GM18508 (cell line): ENCODE data around the gene CNGA1.
"Not testable (repeated sequence)": the region's sequence is repeated elsewhere in the genome, so short reads cannot be mapped to it uniquely, and the experiment has no call there.

ENCODE experiments used
- ATAC-seq: cut with Tn5 transposase; IDR thresholded peaks from one replicate; pipeline ENCODE4 v1.9.1; 2021; ENCODE audit warnings: moderate number of reproducible peaks; ENCODE audit not compliant: insufficient read depth, unreplicated experiment

CNGA1 gene

DNA sequence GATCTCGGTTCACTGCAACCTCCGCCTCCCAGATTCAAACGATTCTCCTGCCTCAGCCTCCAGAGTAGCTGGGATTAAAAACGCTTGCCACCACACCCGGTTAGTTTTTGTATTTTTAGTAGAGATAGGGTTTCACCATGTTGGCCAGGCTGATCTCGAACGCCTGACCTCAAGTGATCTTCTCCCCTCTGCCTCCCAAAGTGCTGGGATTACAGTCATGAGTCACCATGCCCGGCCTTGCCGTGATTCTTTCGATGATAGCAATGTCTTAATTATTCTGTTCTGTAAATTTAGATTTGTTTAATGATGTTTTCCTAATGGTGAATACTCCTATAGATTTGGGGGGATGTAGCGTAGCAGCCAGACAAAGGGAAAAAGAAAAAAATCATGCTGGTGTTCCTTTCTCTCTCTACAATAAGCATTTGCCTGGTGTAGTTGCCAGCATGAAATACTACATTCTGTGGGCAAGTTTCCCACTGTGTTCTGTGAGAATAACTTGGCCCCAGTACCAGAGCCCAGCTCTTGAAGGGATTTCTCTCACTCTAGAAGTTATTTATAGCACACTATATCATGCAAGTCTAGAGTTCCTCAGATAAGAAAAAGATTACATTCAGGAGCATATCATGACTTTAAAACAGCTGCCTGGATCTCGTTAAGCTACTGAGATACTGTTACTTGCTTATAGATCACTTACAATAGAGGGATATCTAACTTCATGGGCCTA is 15.5 kb upstream of the CNGA1 start:
- ATAC-seq = no peak

- ATAC-seq = no peak
Observed at GRCh38 chr4:48030470-48030869, 14.0 kb upstream of the CNGA1 start.

GRCh38 chr4:48028696-48029095 is 12.2 kb upstream of the CNGA1 start:
- no peak for ATAC-seq

DNA sequence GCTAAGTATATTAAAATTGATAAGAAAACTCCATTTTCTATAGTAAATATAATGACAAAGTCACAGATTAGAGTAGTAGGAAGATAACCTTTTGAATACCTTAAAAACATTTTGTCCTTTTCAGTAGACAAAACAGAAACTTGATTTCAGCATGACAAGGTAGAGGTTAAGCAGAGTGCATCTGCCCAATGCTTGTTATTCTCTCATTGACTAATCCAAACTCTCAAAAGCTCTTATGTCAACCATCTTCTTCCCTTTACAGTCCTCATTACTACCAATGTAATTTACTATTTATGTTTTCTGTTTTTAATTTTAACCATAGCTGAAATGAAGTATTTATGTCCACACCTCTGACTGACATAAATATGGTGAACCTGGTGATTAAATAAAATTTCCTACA is 11.2 kb upstream of the CNGA1 start:
- peak; percentile 65 for ATAC-seq

DNA sequence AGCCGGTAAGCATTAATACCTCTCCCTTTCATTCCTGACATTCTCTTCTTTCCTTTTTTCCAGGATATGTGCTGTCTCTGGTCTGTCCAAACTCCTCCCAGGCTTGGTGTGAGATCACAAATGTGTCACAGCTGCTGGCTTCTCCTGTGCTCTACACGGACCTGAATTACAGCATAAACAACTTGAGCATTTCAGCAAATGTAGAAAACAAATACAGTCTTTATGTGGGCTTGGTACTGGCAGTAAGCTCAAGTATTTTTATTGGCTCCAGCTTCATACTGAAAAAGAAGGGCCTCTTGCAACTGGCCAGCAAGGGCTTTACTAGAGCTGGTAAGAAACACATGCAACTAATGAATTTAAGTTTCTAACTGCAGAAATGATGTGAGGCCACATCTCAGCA is 8.5 kb upstream of the CNGA1 start:
- no peak for ATAC-seq

DNA sequence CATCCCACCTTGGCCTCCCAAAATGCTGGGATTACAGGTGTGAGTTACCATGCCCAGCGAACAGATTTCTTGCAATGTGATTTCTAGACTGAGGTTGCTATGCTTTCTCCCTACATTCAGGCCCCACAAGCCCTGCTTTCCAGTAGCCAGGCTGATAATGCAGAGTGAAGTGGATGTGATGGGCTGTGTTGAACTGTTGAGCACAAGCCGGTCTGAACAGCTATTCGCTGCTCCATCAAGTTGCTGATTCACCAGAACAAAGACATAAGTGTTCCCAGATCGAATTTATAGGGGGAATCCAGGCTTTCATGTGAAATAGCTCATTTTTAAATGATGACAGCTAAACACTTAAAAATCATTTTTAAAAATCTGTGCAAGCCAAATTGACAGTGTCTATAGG is 8.0 kb upstream of the CNGA1 start:
- no peak for ATAC-seq

DNA sequence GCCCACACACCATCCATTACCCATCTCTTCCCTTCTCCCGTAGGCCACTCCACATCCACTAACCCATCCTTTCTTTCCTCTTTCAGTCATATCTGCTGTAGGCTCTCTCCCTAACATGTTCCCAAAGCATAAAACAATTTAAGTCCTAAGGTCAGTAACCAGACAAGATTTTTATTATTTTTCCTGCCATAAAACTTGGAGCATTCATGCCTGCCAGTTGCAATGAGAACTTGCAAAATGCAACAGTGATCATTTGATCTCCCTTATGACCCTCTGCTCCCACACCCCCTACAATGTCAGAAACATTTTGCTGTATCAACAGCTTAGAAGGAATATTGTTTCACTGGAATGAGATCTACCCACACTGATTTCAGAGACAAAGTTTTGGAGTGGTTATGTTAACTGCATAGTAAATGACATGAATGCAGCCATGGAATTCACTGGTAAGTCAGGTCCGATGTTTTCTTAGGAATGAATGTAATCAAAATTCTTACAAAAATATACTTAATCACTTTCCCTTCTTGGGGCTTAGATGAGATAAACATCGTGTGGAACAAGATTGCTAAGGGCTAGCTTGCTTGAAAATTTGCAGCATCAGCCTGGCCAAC is 5.8 kb upstream of the CNGA1 start:
- ATAC-seq = no peak

DNA sequence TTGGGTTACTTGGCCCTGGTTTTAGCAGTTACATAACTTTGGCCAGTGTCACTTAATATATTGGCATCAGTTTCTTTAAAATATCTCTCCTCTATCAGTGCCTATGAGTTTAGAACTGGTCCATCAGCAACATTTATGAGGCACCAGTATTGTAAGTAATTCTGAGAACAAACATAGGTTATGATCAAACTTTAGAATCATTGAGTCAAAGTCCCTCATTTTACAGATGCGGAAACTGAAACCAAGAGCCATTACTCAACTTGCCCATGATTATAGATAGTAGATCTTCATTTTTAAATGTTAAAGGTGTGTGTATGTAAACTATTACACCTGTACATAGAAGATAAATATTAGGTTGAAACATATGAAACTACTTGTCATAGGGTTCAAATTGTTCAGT is 4.6 kb upstream of the CNGA1 start:
- no peak for ATAC-seq

DNA sequence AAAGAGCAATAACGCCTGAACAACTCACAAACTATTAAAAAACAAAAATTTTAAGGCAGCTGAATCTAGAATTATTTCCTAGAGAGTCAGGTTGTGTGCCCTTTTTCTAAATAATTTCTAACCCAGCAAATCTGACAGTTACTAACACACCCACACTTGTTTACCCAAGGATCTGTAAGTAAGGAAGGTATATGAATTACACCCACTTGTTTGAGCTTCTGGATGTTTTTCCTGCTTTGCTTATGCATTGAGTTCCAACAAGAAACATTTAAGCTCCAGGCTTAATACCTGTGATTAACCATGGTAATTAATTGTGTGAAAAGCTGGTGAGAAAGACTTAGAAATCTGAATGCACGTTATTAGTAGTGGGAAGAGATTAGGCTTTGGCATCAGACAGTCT is 1.6 kb upstream of the CNGA1 start:
- ATAC-seq = no peak

GRCh38 chr4:48017108-48017571 is 659 bp upstream of the CNGA1 start:
- ATAC-seq = no peak

GRCh38 chr4:48015678-48016077 is 803 bp downstream of the CNGA1 start:
- ATAC-seq = no peak

- no peak for ATAC-seq
Observed at GRCh38 chr4:48015216-48015615, 1.3 kb downstream of the CNGA1 start.

GRCh38 chr4:48012824-48013223 is 3.7 kb downstream of the CNGA1 start:
- no peak for ATAC-seq

- ATAC-seq = no peak
Observed at GRCh38 chr4:48011722-48012121, 4.8 kb downstream of the CNGA1 start.

GRCh38 chr4:48010906-48011305 is 5.6 kb downstream of the CNGA1 start:
- not testable (repeated sequence) for ATAC-seq

DNA sequence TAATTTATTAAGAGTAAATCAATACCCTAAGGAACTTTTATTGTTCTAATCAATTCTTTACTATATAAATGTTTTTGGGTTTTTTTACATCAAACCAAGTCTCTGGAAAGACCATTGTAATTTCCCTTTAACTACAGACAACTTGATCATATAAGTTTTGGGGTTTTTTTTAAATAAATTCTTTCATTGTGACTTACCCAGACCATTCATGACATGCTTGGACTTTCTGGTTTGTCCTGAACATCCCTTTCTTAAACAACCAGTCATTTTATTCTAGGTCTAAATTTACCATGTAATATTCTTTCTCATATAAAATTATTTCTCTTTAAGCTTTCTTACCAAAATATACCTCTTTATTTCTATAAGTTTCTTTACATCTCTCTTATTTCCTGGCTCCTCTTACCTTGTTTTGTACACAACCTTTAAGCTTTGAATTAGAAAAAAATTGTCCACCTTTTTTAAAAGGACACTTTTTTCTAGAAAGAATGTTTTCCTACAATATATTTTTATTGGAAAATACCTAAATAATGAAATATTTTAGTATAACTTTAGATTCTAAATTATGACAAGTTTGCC is 8.4 kb downstream of the CNGA1 start:
- no peak for ATAC-seq

- no peak for ATAC-seq
Observed at GRCh38 chr4:48005781-48006180, 10.7 kb downstream of the CNGA1 start.

GRCh38 chr4:48003568-48003967 is 12.9 kb downstream of the CNGA1 start:
- ATAC-seq = not testable (repeated sequence)

GRCh38 chr4:48002267-48002666 is 14.2 kb downstream of the CNGA1 start:
- no peak for ATAC-seq

GRCh38 chr4:47996021-47996420 is 20.5 kb downstream of the CNGA1 start:
- no peak for ATAC-seq

DNA sequence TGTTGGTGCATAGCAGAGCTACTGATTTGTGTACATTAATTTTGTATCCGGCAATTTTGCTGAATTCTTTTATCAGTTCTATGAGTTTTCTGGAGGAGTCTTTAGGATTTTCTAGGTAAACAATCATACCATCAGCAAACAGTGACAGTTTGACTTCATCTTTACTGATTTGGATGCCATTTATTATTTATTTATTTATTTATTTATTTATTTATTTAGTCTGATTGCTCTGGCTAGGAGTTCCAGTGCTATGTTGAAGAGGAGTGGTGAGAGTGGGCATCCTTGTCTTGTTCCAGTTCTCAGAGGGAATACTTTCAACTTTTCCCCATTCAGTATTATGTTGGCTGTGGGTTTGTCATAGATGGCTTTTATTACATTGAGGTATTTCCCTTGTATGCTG is 24.0 kb downstream of the CNGA1 start:
- ATAC-seq = not testable (repeated sequence)

DNA sequence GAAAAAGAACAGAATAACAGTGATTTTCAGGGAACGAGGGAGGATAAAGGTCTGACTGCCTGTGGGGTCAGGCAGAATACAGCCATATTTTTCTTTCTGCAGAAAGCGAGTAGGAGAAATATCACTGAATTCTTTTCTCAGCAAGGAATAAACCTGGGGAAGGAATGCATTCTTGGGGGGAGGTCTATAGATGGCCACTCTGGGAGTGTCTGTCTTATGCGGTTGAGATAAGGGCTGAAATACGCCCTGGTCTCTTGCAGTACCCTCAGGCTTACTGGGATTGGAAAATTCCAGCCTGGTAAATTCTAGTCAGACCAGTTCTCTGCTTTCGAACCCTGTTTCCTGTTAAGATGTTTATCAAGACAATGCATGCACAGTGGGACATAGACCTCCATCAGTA is 26.3 kb downstream of the CNGA1 start:
- no peak for ATAC-seq
